Stimulated activated effector memory CD8-positive, alpha-beta T cell treated with anti-CD3 and anti-CD28 coated beads, Interleukin-12 subunit alpha, Interleukin-12 subunit beta, amount 100 ng/mL, for 72 hours (primary cell): ENCODE results near the gene PHF2.
"Not testable (repeated sequence)": the region's sequence is repeated elsewhere in the genome, so short reads cannot be mapped to it uniquely, and the experiment has no call there.

ENCODE experiments used
- ATAC-seq: fragments of 150-1000 bp; cut with Tn5 transposase; 2 replicates; pipeline ENCODE4 v1.10.0; 2021
- DNase-seq, 2 donors: peaks; one replicate each; pipeline ENCODE4 v3.0.0; 2021 to 2022; ENCODE audit warnings: low spot score in 2 of 2
- H3K27ac Mint-ChIP-seq: one replicate; pipeline ENCODE4 v1.8.0; 2022; ENCODE audit warnings: mild to moderate bottlenecking, mixed read lengths
- H3K36me3 Mint-ChIP-seq: one replicate; pipeline ENCODE4 v1.8.0; 2022; ENCODE audit warnings: mild to moderate bottlenecking, mixed read lengths
- H3K4me1 Mint-ChIP-seq: one replicate; pipeline ENCODE4 v1.8.0; 2022; ENCODE audit warnings: mixed read lengths
- H3K4me3 Mint-ChIP-seq: one replicate; pipeline ENCODE4 v1.8.0; 2022; ENCODE audit warnings: mild to moderate bottlenecking, mixed read lengths
- H3K9me3 Mint-ChIP-seq: one replicate; pipeline ENCODE4 v1.8.0; 2022; ENCODE audit warnings: mixed read lengths

PHF2 gene

DNA sequence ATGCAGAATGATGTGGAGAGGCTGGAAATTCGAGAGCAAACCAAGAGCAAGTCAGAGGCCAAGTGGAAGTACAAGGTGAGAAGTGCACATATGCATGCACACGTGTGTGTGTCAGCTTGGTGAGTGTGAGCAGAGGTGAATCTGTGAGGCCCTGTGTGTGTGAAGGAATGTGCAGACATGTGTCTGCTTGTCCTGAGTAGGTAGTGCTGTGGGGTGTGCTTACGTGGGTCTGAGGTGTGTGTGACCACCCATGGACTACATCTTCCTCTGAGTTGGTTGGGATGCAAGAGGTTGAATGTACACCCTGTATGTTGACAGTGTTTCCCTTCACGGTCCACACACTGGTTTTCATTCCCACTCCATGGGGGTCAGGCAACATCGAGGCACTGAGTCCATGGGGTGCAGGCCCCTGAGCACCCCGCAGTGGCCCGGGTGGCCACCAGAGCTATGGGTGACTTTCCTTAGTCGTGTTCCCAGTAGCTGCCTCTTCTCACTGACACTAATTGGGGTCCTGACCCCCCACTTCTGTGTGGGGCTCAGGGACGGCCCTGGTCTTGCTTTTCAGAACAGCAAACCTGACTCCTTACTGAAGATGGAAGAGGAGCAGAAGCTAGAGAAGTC, 86.7 kb downstream of the PHF2 start:
- Mint-ChIP-seq H3K27ac (no peak overlapping the region), H3K9me3 (no peaks in the 10 kb centered on the region), H3K36me3 (peaks cover 23% of the 10 kb centered on the region), H3K4me3 (no peak overlapping the region), H3K4me1 (no peaks in the 10 kb centered on the region)
- no peak for DNase-seq
- ATAC-seq, result no peak

GRCh38 chr9:93663877-93664548, 87.6 kb downstream of the PHF2 start:
- no peaks in the 10 kb centered on the region for H3K4me1 Mint-ChIP-seq
- no peak overlapping the region for H3K4me3 Mint-ChIP-seq
- DNase-seq (no peak), ATAC-seq (no peak)
- H3K36me3 Mint-ChIP-seq, result peaks cover 23% of the 10 kb centered on the region
- H3K27ac Mint-ChIP-seq, result no peak overlapping the region
- no peaks in the 10 kb centered on the region for H3K9me3 Mint-ChIP-seq

DNA sequence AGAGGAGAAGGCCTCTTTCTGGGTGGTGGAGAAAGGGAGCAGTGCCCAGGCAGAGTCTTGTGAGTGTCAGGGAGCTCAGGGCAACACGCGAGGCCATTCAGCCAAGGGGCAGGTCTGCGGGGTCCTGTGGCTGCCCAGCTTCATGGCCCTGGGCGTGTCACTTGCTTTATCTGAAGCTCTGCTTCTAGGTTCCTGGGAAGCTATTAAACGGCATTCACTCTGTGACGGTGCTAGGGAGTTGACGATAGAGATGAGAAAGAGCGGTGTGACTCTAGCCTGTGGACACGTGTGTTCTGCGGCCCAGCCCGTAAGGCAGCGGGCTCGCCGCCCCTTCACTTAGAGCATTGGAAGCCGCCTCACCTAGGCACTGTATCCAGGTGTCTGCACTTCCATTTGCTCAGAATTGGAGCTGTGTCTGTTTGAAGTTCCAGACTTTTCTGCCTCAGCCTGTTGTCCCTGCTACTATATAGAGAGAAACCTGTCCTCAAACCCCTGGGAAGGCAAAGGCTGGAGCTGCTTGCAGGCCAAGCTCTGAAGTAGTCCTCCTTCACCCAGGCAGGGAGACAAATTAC, 88.3 kb downstream of the PHF2 start:
- no peaks in the 10 kb centered on the region for H3K9me3 Mint-ChIP-seq
- H3K4me1 Mint-ChIP-seq, result peaks cover 2% of the 10 kb centered on the region
- ATAC-seq (no peak), DNase-seq (no peak)
- no peak overlapping the region for H3K4me3 Mint-ChIP-seq
- no peak overlapping the region for H3K27ac Mint-ChIP-seq
- peaks cover 23% of the 10 kb centered on the region for H3K36me3 Mint-ChIP-seq

DNA sequence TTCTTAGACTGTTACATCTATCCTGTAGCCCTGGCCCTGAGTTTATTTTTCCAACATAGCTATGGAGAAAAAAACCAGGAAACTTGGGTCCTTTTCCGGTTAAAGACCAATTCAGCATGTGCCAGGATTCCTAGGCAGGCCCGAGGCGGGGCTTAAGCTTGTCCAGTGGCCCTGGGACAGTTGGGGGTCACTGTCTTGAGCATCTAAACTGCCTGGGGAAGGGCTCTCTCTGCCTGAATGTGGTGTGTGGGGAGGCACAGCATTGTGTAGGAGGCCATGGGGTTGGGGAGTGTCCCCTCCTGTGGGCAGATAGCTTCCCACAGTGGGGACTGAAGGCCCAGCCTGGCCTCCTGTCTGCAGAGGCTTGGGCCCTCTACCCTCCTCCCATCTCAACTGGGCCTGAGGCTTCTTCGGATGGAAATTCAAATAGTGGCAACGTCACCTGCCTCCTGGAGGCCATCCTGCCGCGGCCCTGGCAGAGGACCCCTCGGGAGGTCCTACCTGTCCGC, 88.8 kb downstream of the PHF2 start:
- H3K27ac Mint-ChIP-seq, result peak overlapping the region; percentile 7
- ATAC-seq, result no peak
- no peaks in the 10 kb centered on the region for H3K9me3 Mint-ChIP-seq
- no peak overlapping the region for H3K4me3 Mint-ChIP-seq
- peaks cover 5% of the 10 kb centered on the region for H3K4me1 Mint-ChIP-seq
- peaks cover 23% of the 10 kb centered on the region for H3K36me3 Mint-ChIP-seq
- no peak for DNase-seq

DNA sequence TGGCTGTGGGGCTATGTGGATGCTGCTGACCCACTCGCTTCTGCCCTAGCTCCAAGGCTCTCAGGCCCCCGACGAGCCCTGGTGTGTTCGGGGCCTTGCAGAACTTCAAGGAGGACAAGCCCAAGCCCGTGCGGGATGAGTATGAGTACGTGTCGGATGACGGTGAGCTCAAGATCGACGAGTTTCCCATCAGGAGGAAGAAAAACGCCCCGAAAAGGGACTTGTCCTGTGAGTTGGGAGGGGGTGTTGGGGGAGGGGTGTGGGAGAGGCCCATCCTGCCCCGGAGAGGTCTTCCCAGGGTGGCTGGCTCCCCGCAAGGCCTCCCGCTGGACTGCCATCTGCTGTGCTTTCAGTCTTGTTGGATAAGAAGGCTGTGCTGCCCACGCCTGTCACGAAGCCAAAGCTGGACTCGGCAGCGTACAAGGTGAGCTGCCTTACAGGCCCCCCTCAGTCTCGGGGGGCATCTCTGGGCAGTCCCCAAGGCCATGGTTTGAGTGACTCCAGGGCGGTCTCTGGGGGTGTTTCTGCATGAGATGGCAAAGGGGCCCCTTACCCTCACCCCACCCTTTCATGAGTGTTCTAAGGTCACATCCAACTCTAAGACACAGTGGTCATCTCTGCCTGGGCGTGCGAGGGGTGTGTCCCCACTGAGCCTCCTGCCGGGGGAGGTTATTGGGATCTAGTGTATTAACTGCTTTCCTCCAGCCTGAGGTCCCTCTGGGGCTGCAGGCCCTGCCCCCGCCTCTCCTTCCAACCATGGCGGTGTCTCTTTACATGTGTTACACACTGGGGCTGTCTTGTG, 89.5 kb downstream of the PHF2 start:
- ATAC-seq (no peak), DNase-seq (no peak)
- H3K27ac Mint-ChIP-seq, result peak overlapping the region; percentile 7
- no peaks in the 10 kb centered on the region for H3K9me3 Mint-ChIP-seq
- peaks cover 29% of the 10 kb centered on the region for H3K36me3 Mint-ChIP-seq
- no peak overlapping the region for H3K4me3 Mint-ChIP-seq
- peaks cover 10% of the 10 kb centered on the region for H3K4me1 Mint-ChIP-seq

DNA sequence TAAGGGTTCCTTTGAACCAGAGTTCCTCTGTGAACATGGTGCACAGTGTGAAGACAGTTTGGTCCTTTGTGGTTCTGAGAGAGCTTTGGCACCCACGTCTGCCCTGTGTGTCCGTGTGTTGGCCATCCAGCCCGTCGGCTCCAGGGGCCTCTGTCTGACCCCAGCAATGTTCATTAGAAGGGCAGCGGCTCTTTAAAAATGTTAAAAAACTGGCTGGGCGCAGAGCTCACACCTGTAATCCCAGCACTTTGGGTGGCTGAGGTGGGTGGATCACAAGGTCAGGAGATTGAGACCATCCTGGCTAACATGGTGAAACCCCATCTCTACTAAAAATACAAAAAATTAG, 90.0 kb downstream of the PHF2 start:
- not testable (repeated sequence) for H3K4me3 Mint-ChIP-seq, DNase-seq, H3K9me3 Mint-ChIP-seq, ATAC-seq, H3K27ac Mint-ChIP-seq
- Mint-ChIP-seq H3K36me3 (peaks cover 33% of the 10 kb centered on the region), H3K4me1 (peaks cover 13% of the 10 kb centered on the region)

- Mint-ChIP-seq H3K27ac (no peak overlapping the region), H3K9me3 (no peaks in the 10 kb centered on the region), H3K4me3 (no peak overlapping the region), H3K36me3 (peaks cover 33% of the 10 kb centered on the region), H3K4me1 (peaks cover 13% of the 10 kb centered on the region)
- ATAC-seq (no peak), DNase-seq (no peak)
Measured at GRCh38 chr9:93667006-93667405, 90.6 kb downstream of the PHF2 start.

DNA sequence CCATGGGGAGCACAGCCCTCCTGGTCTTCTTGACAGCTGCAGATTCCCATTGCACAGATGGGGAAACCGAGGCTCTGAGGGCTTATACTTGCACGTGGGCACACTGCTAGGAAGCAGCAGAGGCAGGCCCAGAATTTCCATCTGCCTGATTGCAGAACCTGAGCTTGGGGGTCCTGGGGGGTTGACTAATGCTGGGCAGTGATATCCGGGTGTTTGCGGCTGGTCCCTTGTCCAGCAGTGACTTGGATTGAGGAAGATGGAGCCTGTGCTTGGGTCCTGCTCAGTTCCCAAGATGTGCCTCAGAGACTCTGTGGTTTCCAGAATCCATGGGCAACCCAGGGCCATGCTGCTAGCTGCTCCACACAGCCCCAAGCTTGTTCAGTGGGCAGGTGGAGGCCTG, 91.2 kb downstream of the PHF2 start:
- peak overlapping the region; percentile 64 for H3K27ac Mint-ChIP-seq
- DNase-seq (no peak), ATAC-seq (no peak)
- H3K36me3 Mint-ChIP-seq, result peaks cover 33% of the 10 kb centered on the region
- H3K4me1 Mint-ChIP-seq, result peaks cover 13% of the 10 kb centered on the region
- no peaks in the 10 kb centered on the region for H3K9me3 Mint-ChIP-seq
- H3K4me3 Mint-ChIP-seq, result no peak overlapping the region

DNA sequence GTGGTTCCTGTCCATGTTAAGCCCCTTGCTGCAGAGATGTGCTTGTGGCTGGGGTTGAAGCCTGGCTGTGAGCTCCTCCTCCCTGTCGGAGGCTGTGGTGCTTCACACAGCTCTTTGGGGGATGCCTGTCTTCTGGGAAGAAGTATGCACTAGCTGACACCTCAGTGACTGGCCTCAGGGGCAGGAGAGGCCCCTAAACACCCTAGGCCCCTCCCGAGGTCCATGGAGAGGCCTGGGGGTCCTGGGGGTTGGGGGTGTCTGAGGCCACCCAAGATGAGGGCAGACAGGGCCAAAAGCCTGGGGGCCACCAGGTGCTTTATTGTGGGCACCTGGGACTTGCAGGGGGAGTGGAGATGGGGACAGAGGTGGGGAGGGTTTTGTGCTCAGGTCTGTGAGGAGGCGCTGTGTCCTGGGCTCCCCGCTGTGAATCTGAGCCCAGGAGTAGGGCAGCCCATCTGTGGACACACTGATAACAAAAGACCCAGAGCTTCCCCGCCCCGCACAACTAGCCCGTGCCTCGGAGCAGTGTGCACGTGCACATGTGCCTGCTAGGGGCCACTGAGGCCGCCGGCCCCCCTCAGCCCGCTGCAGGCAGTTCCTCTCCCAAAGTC, 92.0 kb downstream of the PHF2 start:
- no peaks in the 10 kb centered on the region for H3K9me3 Mint-ChIP-seq
- peaks cover 13% of the 10 kb centered on the region for H3K4me1 Mint-ChIP-seq
- no peak overlapping the region for H3K4me3 Mint-ChIP-seq
- H3K36me3 Mint-ChIP-seq, result peaks cover 33% of the 10 kb centered on the region
- ATAC-seq (no peak), DNase-seq (no peak)
- peak overlapping the region; percentile 64 for H3K27ac Mint-ChIP-seq

- ATAC-seq, result peak; percentile 14
- no peak overlapping the region for H3K4me3 Mint-ChIP-seq
Measured at GRCh38 chr9:93669116-93669957, 93.0 kb downstream of the PHF2 start.

DNA sequence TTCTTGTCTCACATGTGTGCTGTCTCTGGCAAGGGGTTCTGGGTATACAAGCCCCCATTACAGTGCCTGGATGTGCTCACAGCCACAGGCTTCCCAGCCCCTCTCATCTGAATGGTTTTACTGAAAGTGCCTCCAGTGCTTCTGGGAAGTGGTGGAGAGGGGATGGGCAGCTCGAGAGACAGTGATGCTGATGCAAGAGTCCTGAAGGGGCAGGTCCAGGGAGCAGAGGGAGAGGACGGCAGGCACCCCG, 93.5 kb downstream of the PHF2 start:
- no peak for DNase-seq
- no peak for ATAC-seq
- Mint-ChIP-seq H3K4me3 (no peak overlapping the region), H3K27ac (peak overlapping the region; percentile 55), H3K4me1 (peaks cover 13% of the 10 kb centered on the region), H3K36me3 (peaks cover 33% of the 10 kb centered on the region), H3K9me3 (no peaks in the 10 kb centered on the region)

More at GRCh38 chr9:93669116-93669957, 93.0 kb downstream of the PHF2 start:
- peak overlapping the region; percentile 55 for H3K27ac Mint-ChIP-seq
- peaks cover 33% of the 10 kb centered on the region for H3K36me3 Mint-ChIP-seq
- DNase-seq, result no peak
- H3K9me3 Mint-ChIP-seq, result no peaks in the 10 kb centered on the region
- peaks cover 13% of the 10 kb centered on the region for H3K4me1 Mint-ChIP-seq

DNA sequence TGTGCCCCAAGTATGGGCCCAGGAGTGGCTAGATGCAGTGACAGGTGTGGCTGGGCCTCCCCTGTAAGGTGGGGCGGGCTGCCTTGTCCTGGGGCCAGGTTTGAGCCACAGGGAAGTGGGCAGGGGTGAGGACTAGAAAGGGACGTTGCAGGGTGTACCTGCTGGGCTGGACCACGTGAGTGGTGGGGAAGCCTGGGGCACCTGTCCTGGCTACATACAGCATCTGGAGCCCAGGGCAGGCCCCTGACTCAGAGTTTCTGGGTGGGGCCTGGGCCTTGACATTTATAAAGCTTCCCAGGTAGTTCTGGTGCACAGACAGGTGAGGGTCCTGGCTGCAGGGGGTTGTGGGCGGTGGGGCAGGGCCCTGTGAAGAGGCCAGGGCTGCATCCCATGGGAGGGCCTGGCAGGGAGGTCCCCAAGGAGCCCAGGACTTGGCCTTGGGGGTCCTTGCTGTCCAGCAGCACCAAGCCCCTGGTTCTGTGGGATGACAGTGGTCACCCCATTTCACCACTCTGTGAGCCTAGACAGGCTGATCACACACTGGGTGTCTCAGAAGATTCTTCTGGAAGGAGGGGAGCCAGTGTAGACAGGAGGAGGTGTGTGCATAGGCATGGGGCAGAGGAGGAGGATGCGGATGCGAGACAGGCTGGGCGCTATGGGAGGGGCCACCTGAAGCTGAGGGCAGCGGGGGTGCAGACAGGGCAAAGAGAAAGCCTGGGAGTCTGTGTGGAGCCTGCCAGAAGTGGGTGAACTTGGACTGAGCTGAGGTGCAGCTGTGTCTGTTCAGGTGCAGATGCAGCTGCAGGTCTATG, 94.0 kb downstream of the PHF2 start:
- DNase-seq (no peak), ATAC-seq (peak; percentile 70)
- H3K4me1 Mint-ChIP-seq, result peaks cover 13% of the 10 kb centered on the region
- peak overlapping the region; percentile 76 for H3K27ac Mint-ChIP-seq
- H3K9me3 Mint-ChIP-seq, result no peaks in the 10 kb centered on the region
- no peak overlapping the region for H3K4me3 Mint-ChIP-seq
- peaks cover 28% of the 10 kb centered on the region for H3K36me3 Mint-ChIP-seq

GRCh38 chr9:93671020-93671338, 94.6 kb downstream of the PHF2 start:
- DNase-seq (no peak), ATAC-seq (no peak)
- peaks cover 25% of the 10 kb centered on the region for H3K36me3 Mint-ChIP-seq
- H3K9me3 Mint-ChIP-seq, result no peaks in the 10 kb centered on the region
- H3K27ac Mint-ChIP-seq, result peak overlapping the region; percentile 76
- peaks cover 13% of the 10 kb centered on the region for H3K4me1 Mint-ChIP-seq
- H3K4me3 Mint-ChIP-seq, result no peak overlapping the region
